WTC11 (cell line): ENCODE measurements around the gene MYLK3. TPM values are rescaled to one million over a fixed set of nuclear protein-coding genes. Genes with fewer than 3 reads are reported as not detected.

ENCODE experiments used
- ATAC-seq: fragments of 200-7000 bp; cut with Tn5 transposase; 2 replicates; pipeline ENCODE4 v1.10.0; 2021; ENCODE audit warnings: mild to moderate bottlenecking, moderate library complexity
- CTCF ChIA-PET: fragments of 300-600 bp; sonication (Branson Sonifier 250); formaldehyde crosslinking; loops from one replicate; lab custom pipeline; 2021; ENCODE audit warnings: antibody characterized with exemption; lab: Charles Lee
- POLR2A ChIA-PET: fragments of 350-600 bp; sonication (Branson Sonifier 250); formaldehyde crosslinking; loops from one replicate; lab custom pipeline; 2021; ENCODE audit warnings: antibody characterized with exemption; lab: Charles Lee
- DNase-seq: peaks from one replicate; pipeline ENCODE4 v3.0.0; 2021; ENCODE audit warnings: low spot score
- H3K27ac Mint-ChIP-seq: 2 replicates; pipeline ENCODE4 v1.8.0; 2021; ENCODE audit warnings: mixed read lengths
- H3K27me3 Mint-ChIP-seq: 2 replicates; pipeline ENCODE4 v1.8.0; 2021; ENCODE audit warnings: low read depth, mild to moderate bottlenecking, moderate library complexity, mixed read lengths
- H3K36me3 Mint-ChIP-seq: 2 replicates; pipeline ENCODE4 v1.8.0; 2021; ENCODE audit warnings: mixed read lengths
- H3K4me1 Mint-ChIP-seq: 2 replicates; pipeline ENCODE4 v1.8.0; 2022; ENCODE audit warnings: mixed read lengths
- H3K4me3 Mint-ChIP-seq: 2 replicates; pipeline ENCODE4 v1.8.0; 2021; ENCODE audit warnings: mild to moderate bottlenecking, moderate library complexity, mixed read lengths
- H3K9me3 Mint-ChIP-seq: 2 replicates; pipeline ENCODE4 v1.8.0; 2021; ENCODE audit warnings: mixed read lengths
- ARID4B ChIP-seq: sonication (generic); formaldehyde crosslinking; IDR thresholded peaks from 2 replicates; pipeline ENCODE4 v1.8.0; 2023; ENCODE audit warnings: missing genetic modification reagents, mild to moderate bottlenecking, borderline replicate concordance
- CREB1 ChIP-seq: sonication (generic); formaldehyde crosslinking; IDR thresholded peaks from 2 replicates; pipeline ENCODE4 v1.8.0; 2023; ENCODE audit warnings: mild to moderate bottlenecking, missing genetic modification reagents
- ETV6 ChIP-seq: sonication (generic); formaldehyde crosslinking; IDR thresholded peaks from 2 replicates; pipeline ENCODE4 v1.8.1; 2022; ENCODE audit warnings: mild to moderate bottlenecking, missing genetic modification reagents
- FOXK1 ChIP-seq: sonication (generic); formaldehyde crosslinking; IDR thresholded peaks from 2 replicates; pipeline ENCODE4 v1.8.0; 2022; ENCODE audit warnings: mild to moderate bottlenecking, moderate library complexity, missing genetic modification reagents
- FOXP1 ChIP-seq: sonication (generic); formaldehyde crosslinking; IDR thresholded peaks from 2 replicates; pipeline ENCODE4 v1.8.0; 2022; ENCODE audit warnings: missing genetic modification reagents, mild to moderate bottlenecking, moderate library complexity, borderline replicate concordance
- GABPB1 ChIP-seq: sonication (generic); formaldehyde crosslinking; IDR thresholded peaks from 2 replicates; pipeline ENCODE4 v1.8.1; 2023; ENCODE audit warnings: mild to moderate bottlenecking, missing genetic modification reagents
- JUN ChIP-seq: sonication (generic); formaldehyde crosslinking; IDR thresholded peaks from 2 replicates; pipeline ENCODE4 v1.8.0; 2023; ENCODE audit warnings: mild to moderate bottlenecking, missing genetic modification reagents
- NFE2L1 ChIP-seq: sonication (generic); formaldehyde crosslinking; IDR thresholded peaks from 2 replicates; pipeline ENCODE4 v1.8.1; 2023; ENCODE audit warnings: missing genetic modification reagents
- NR1H2 ChIP-seq: sonication (generic); formaldehyde crosslinking; IDR thresholded peaks from 2 replicates; pipeline ENCODE4 v1.9.0; 2021; ENCODE audit warnings: mild to moderate bottlenecking, moderate library complexity, missing genetic modification reagents
- PRDM15 ChIP-seq: sonication (generic); formaldehyde crosslinking; IDR thresholded peaks from 2 replicates; pipeline ENCODE4 v1.8.0; 2022; ENCODE audit warnings: missing genetic modification reagents
- PRRX2 ChIP-seq: fragments of 250-450 bp; sonication (Bioruptor Pico); IDR thresholded peaks from 2 replicates; pipeline ENCODE4 v1.8.0; 2021; ENCODE audit warnings: mild to moderate bottlenecking
- RELA ChIP-seq: sonication (generic); formaldehyde crosslinking; IDR thresholded peaks from 2 replicates; pipeline ENCODE4 v1.8.1; 2022; ENCODE audit warnings: missing genetic modification reagents, mild to moderate bottlenecking, borderline replicate concordance
- SMAD4 ChIP-seq: sonication (generic); formaldehyde crosslinking; IDR thresholded peaks from 2 replicates; pipeline ENCODE4 v1.8.0; 2022; ENCODE audit warnings: mild to moderate bottlenecking, missing genetic modification reagents
- SP1 ChIP-seq: sonication (generic); formaldehyde crosslinking; conservative IDR thresholded peaks from 2 replicates; pipeline ENCODE4 v1.8.1; 2022; ENCODE audit warnings: missing genetic modification reagents
- USF2 ChIP-seq: sonication (generic); formaldehyde crosslinking; IDR thresholded peaks from 2 replicates; pipeline ENCODE4 v1.8.1; 2023; ENCODE audit warnings: mild to moderate bottlenecking, missing genetic modification reagents, moderate library complexity
- ZMAT4 ChIP-seq: fragments of 250-450 bp; sonication (Bioruptor Pico); IDR thresholded peaks from 2 replicates; pipeline ENCODE4 v1.9.0; 2021; ENCODE audit warnings: mild to moderate bottlenecking
- ZNF138 ChIP-seq: sonication (generic); formaldehyde crosslinking; conservative IDR thresholded peaks from 2 replicates; pipeline ENCODE4 v1.8.1; 2022; ENCODE audit warnings: mild to moderate bottlenecking, moderate library complexity, missing genetic modification reagents
- ZNF423 ChIP-seq: fragments of 250-450 bp; sonication (Bioruptor Pico); IDR thresholded peaks from 2 replicates; pipeline ENCODE4 v2.1.2; 2022; ENCODE audit warnings: mild to moderate bottlenecking, moderate library complexity
- total RNA-seq: library from RNA; stranded (reverse); gene quantifications from 3 replicates; pipeline ENCODE4 v1.2.3, GENCODE V29; 2021
- TF ChIP-seq, protein P1 (sequence below): fragments of 250-450 bp; sonication (Bioruptor Pico); IDR thresholded peaks from 2 replicates; pipeline ENCODE4 v1.8.0; 2021; ENCODE audit warnings: mild to moderate bottlenecking
- TF ChIP-seq, protein P2 (sequence below): fragments of 200-600 bp; IDR thresholded peaks from 2 replicates; pipeline ENCODE4 v1.8.0; 2022; ENCODE audit warnings: antibody characterized with exemption

The MYLK3 gene
- total RNA-seq, 1 experiment from 2014 or later: 0.79 TPM

DNA sequence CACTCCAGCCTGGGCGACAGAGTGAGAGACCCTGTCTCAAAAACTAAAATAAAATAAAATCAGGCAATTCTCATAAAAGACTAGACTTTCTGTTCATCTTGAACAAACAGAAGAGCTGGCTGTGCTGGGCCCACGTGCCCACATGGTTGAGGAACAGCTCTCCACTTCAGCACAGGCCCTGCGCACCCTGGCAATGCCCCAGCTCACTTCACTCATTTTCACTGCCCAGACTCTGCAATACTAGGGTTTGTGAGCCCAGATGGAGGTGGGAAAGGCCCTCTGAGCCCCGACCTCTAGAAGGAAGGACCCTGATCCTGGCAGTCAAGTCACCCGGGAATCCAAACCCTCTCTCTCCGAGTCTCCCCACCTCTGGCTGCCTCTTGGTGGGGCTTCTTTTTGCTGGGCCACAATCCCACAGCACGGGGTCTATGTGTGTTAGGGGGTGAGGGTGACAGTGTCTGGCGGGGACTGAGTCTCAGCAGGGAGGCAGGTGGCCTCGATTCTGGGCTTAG lies 14.8 kb downstream of the MYLK3 start:
- H3K9me3 Mint-ChIP-seq: no peaks in the 10 kb centered on the region
- no peak for ATAC-seq
- H3K4me1 Mint-ChIP-seq: no peaks in the 10 kb centered on the region
- CTCF ChIA-PET: no interaction called here
- no peaks in the 10 kb centered on the region for H3K36me3 Mint-ChIP-seq
- H3K27ac Mint-ChIP-seq: no peak overlapping the region
- POLR2A ChIA-PET: no interaction called here
- no peak overlapping the region for H3K4me3 Mint-ChIP-seq
- DNase-seq: no peak
- H3K27me3 Mint-ChIP-seq: no peaks in the 10 kb centered on the region; the same call in 1 of the 2 replicates
- no peak for TF ChIP-seq SMAD4 (CRISPR knock-in tag)
- no peak for TF ChIP-seq NR1H2
- TF ChIP-seq, protein P1, sequence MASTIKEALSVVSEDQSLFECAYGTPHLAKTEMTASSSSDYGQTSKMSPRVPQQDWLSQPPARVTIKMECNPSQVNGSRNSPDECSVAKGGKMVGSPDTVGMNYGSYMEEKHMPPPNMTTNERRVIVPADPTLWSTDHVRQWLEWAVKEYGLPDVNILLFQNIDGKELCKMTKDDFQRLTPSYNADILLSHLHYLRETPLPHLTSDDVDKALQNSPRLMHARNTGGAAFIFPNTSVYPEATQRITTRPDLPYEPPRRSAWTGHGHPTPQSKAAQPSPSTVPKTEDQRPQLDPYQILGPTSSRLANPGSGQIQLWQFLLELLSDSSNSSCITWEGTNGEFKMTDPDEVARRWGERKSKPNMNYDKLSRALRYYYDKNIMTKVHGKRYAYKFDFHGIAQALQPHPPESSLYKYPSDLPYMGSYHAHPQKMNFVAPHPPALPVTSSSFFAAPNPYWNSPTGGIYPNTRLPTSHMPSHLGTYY (CRISPR knock-in tag): no peak
- no peak for TF ChIP-seq FOXK1 (CRISPR knock-in tag)
- TF ChIP-seq ARID4B (CRISPR knock-in tag): no peak
- no peak for TF ChIP-seq ZMAT4 (CRISPR knock-in tag)
- TF ChIP-seq JUN (CRISPR knock-in tag): no peak
- TF ChIP-seq RELA (CRISPR knock-in tag): no peak
- no peak for TF ChIP-seq ZNF138 (CRISPR knock-in tag)
- TF ChIP-seq NFE2L1 (CRISPR knock-in tag): no peak
- TF ChIP-seq SP1 (CRISPR knock-in tag): no peak
- TF ChIP-seq USF2: no peak
- TF ChIP-seq PRRX2 (CRISPR knock-in tag): no peak
- no peak for TF ChIP-seq CREB1
- TF ChIP-seq ZNF423 (CRISPR knock-in tag): no peak
- TF ChIP-seq, protein P2, sequence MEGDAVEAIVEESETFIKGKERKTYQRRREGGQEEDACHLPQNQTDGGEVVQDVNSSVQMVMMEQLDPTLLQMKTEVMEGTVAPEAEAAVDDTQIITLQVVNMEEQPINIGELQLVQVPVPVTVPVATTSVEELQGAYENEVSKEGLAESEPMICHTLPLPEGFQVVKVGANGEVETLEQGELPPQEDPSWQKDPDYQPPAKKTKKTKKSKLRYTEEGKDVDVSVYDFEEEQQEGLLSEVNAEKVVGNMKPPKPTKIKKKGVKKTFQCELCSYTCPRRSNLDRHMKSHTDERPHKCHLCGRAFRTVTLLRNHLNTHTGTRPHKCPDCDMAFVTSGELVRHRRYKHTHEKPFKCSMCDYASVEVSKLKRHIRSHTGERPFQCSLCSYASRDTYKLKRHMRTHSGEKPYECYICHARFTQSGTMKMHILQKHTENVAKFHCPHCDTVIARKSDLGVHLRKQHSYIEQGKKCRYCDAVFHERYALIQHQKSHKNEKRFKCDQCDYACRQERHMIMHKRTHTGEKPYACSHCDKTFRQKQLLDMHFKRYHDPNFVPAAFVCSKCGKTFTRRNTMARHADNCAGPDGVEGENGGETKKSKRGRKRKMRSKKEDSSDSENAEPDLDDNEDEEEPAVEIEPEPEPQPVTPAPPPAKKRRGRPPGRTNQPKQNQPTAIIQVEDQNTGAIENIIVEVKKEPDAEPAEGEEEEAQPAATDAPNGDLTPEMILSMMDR: no peak
- no peak for TF ChIP-seq FOXP1 (CRISPR knock-in tag)
- TF ChIP-seq ETV6 (CRISPR knock-in tag): no peak
- TF ChIP-seq PRDM15 (CRISPR knock-in tag): no peak
- TF ChIP-seq GABPB1 (CRISPR knock-in tag): no peak
